Activated CD8-positive, alpha-beta memory T cell treated with anti-CD3 and anti-CD28 coated beads for 4 hours (primary cell): ENCODE measurements around the gene MAEA.
"Not testable (repeated sequence)": the region's sequence is repeated elsewhere in the genome, so short reads cannot be mapped to it uniquely, and the experiment has no call there.

Experiments
- DNase-seq, 2 donors: peaks; one replicate each; pipeline ENCODE4 v3.0.0-alpha.2; 2020; ENCODE audit warnings: low read depth in 2 of 2

The MAEA gene

DNA sequence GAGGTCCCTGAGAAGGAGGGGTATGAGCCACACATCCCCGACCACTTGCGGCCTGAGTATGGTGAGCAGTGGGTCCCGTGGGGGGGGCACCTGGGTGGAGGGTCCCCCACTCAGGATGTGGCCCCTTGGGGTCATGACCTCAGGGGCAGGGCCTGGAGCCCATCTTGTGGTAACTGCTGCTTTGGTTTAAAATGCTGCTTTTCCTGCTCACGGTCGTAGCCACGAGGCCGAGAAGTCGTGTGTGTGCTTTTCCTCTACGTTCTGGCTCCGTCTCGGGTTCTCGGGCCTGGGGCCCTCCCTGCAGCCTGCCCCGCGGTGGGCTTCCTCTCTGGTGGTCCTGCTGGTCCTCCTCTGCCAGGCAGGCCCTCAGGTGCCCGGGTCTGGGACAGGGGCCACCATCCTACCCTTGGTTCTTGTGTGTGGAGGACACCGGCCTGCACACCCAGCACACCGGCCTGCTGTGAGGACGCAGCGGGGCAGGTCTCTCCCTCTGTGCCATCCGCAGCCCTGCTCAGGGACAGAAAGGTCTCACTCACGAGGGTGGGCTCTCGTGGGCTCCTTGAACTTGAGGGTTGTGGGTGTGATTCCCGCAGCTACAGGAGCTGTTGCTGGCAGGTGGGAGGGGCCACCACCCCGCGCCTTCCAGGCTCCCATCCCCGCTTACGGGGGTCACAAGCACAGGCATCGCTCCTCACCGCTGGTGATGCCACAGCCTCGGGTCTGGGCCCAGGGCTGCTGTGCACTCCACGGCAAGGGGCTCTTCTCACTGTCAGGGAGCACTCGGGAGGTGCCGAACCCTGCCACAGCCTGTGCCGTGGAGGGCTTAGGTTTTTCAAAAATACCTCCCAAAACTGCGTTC lies 76.9 kb downstream of the MAEA start:
- no peak for DNase-seq

DNA sequence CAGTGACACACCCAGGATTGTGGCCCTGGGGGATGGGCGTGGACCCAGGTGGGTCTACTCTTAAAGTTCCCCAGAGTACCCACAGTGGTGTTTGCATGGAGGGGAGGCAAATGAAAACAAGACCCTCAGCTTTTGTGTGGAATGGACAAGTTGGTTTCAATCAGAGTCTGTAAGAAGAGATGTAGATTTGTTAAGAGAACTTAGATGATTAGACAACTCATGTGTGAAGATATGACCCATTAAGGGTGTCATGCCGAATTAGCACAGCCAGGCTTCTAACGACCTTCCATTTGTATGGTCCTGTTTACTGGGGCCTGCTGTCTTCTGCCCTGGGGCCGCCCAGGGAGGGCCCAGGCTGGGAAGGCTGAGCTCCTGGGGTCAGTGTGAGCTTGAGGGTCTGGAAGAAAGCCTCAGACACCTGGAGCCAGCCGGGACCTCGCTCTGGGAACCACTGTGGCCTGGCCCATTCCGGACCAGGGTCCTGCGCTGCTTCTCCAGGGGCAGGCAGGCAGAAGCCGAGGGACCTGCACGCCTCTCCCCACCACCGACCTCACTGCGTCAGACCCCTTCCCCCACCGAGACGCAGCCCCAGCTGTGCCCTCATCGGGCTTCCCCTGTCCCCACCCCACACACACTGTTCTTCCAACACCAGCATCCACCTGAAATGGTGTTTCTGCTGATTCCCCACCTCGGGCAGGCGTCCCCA lies 77.7 kb downstream of the MAEA start:
- no peak for DNase-seq

GRCh38 chr4:1367936-1368289 lies 78.2 kb downstream of the MAEA start:
- DNase-seq, result no peak

DNA sequence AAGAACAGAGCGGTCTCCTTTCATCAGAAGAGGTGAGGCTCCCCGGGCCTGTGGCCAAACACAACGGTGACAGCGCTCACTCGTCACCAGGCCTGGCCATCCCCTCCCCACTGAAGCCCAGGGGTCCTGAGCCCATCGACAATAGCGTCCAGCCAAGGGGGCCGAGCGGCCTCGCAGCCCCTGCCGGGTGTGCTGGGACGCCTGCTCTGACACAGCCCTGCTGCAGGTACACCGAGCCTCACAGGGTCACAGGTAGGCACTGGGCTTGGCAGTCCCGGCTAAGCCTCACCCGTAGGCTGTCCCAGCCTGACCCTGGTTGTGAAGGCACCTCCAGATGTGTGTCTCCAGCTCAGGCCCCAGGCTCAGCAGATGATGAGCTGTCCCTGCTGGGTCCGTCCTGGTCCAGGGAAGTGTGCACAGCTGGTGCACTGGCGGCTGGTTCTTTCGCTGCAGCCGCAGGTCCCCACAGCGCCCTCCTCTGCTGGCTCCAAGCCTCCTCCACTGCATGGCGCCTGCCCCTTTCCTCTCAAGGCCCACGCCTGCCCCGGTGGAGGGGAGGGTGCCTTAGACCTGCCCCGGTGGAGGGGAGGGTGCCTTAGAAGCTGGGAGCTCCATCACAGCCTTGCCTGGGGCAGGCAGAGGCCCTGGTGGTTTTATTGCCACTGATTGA lies 78.9 kb downstream of the MAEA start:
- DNase-seq, result no peak

DNA sequence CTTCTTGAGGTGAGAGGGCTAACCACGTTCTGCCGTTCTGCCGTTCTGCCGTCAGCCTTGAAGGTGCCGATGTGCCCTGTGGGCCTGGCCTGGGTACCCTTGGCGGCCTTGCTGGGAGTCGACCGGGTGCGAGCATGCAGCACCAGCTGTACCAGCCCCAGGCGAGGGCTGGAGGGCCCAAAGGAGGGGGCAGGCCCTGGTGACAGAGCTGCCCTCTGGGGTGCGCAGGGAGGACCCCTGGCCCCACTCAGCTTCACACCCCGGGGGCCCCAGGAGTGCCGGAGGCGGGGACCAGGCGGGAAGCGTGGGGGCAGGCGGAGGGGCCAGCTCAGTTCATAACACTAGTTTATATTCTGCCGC lies 79.4 kb downstream of the MAEA start:
- DNase-seq, result no peak

DNA sequence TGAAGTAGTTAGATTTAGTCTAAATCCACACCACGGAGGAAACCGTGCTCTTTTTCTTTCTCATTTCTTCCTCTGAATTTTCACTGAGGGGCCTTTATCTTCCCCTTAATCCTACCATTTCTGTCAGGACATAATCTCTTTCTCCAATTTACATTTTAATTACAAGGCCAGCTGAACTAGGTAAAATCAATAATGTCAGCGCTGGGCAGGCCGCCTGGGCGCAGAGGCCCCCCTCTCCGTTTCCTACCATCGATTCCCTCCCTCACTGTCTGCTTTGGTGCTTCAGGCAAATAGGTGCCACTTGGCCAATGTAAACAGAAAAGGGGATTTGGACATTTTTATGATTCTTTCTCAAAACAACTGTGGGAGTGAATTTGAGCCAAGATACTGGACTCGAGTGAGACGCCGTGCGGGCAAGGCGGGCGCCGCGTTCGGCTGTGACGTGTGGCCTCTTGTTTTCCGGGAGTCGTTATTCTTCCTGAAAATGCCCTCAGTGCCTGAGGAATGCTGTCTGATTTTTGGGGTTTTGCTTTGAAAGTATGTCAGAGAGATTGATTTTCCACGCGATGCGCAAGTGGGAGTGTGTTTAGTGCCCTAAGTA lies 79.9 kb downstream of the MAEA start:
- no peak for DNase-seq

DNA sequence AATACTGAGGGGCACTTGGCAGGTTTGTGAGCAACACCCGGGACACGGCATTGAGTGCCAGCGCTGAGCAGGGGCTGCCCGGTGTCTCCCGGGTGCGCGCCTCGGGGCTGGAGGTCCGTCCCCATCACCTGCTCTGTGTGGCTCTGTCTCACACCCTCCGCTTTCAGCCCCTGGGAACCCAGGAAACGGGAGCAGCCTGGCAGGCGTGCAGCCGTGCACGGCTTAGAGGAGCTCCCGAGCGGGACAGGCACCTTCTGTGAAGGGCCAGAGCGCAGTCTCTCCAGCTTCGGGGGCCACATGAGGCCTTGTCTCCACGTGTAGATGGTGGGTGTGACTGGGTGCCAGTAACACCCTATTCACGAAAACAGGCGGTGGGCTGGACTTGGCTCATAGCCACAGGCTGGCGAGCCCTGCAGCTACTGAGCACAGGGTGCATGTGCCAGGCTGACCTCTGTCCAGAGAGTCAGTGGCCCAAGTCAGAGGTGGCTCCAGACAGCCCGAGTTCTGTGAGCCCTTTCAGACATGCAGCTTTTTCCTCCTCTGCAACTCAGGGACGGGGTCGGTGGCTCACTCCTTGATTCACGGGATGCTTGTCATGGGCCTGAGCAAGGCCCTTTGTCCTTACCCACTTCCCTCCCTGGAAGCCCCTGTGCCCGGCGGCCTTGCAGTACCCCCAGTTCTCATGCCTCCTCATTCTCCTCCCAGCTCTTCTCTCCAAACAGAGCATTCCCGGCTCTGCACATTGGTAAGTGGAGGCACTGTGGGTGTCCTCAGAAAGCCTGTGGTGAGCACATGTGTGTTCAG lies 80.8 kb downstream of the MAEA start:
- DNase-seq, result no peak

DNA sequence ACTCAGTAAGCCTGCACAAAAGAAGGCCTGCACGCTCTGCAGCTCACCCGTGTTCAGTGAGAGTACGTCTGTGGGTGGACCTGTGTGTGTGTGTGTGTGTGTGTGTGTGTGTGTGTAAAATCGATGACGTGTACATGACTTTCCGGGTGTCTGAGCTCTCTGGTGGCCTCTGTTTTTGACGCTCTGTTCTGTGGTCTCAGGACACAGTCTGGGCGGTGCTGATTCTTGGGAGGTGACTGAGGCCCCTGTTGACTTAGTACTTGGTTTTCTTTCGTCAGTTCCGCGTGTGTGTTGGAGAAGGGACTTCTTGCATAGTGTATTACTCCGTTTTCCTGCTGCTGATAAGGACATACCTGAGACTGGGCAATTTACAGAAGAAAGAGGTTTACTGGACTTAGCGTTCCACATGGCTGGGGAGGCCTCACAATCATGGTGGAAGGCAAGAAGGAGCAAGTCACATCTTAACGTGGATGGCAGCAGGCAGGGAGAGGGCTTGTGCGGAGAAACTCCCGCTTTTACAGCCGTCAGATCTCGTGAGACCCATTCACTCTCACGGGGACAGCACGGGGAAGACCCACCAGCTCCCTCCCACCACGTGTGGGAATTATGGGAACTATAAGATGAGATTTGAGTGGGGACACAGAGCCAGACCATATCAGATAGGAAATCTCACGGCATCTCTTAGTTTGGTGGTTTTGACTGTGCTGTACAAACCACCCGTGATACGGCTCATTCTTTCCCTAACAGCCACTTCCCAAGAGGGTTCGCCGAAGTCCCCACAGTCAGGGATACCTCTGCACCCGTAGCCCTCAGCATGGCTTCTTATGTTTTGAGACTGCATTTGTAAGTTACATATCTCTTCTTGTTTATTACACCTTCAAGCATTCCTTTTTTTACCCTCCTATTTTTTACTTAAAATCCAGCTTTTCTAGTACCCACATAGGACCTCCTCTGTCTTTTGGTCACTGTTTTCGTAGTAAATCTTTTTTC lies 81.8 kb downstream of the MAEA start:
- no peak for DNase-seq

- not testable (repeated sequence) for DNase-seq
These were observed 82.9 kb downstream of the MAEA start for GRCh38 chr4:1372576-1372975.

- DNase-seq, result no peak
These were observed 84.4 kb downstream of the MAEA start for GRCh38 chr4:1373892-1374705.

- no peak for DNase-seq
These were observed 85.0 kb downstream of the MAEA start for GRCh38 chr4:1374706-1375045.

- no peak for DNase-seq
These were observed 85.5 kb downstream of the MAEA start for GRCh38 chr4:1375051-1375721.

DNA sequence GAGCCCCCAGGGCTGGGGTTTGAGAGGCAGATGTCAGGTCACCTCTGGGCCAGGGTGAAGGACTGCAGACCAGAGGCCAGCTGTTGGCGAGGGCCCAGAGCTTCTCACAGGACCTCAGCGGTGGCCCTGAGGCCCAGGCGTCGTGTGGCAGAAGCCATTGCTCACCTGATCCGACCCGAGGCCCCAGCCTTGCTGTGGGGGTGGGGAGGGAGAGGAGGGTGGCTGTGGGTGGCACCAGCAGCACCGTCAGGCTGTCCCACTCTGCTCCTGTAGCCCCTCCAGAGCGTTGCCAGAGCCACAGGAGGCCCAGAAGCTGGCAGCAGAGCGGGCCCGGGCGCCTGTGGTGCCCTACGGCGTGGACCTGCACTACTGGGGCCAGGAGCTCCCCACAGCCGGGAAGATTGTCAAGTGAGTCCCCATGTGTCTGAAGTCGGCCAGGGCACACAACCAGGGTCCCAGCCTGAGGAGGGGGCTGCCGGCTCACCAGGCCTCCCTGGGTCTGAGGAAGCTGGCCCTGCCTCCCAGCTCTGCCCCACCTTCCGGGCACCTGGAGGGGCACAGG lies 86.2 kb downstream of the MAEA start:
- DNase-seq, result no peak

DNA sequence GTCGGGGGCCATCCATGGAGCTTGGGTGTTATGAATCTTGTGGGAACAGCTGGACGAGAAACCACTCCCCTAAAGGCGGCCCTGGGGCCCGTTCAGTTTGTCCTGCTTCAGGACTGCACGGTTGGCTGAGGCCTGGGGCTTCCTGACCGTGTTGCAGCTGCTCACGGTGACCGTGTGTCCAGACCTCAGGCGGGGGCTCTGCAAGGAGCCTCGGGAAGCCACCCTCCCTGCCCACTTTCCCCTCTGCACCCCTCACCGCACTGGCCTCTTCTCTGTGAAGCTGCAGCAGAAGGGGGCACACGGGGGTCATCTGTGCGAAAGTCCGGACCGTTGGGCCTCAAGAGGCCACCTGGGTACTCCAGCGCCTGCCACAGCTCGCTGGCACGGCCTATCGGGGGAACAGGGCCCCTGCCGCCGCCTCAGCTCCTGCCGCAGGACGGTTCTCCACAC lies 86.7 kb downstream of the MAEA start:
- DNase-seq, result no peak

DNA sequence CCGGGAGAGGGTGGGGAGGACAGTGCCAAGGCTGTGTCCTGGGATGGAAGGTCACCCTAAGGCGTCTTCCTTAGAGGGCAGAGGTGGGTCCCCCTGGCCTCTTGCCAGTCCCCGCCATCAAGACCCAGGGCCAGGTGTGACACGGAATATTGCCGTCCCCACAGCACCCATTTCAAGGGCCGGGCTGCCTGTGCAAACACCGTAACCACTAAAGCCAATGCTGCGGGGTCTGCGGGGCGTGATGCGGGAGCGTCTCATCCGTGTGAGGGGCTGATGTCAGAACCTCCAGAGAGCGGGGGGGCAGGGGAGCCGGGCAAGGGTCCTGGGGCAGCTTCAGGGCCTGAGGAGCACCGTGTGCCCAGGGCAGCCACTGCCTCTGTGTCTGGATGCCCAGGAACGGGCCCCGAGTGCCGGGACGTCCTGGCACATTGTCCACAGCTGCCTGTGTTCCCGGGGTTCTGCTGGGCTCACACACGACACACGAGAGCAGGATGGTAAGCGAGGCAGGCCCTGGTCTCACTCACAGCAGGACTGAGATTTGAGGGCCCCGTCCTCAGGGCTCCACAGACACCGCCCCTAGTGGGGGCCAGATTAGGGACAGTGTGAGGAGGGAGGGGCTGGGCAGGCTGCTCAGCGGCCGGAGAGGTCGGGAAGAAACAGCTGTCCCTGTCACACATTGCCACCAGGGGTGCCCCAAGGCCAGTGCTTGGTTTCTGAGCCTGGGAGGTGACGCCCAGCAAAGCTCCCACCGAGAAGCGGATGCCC lies 87.3 kb downstream of the MAEA start:
- DNase-seq, result no peak

GRCh38 chr4:1377606-1378261 lies 88.0 kb downstream of the MAEA start:
- no peak for DNase-seq

GRCh38 chr4:1378559-1379231 lies 89.0 kb downstream of the MAEA start:
- no peak for DNase-seq
